Non-pigmented ciliary epithelial cell (primary cell): ENCODE measurements around the gene TMIGD2.

ENCODE experiments used
- DNase-seq: peaks from one replicate; pipeline ENCODE4 v3.0.0-alpha.2; 2010; ENCODE audit warnings: low read depth

TMIGD2 gene

GRCh38 chr19:4326837-4327251 lies 24.7 kb upstream of the TMIGD2 start:
- DNase-seq, result no peak

GRCh38 chr19:4326215-4326836 lies 24.1 kb upstream of the TMIGD2 start:
- no peak for DNase-seq

GRCh38 chr19:4324228-4324627 lies 22.0 kb upstream of the TMIGD2 start:
- no peak for DNase-seq

- DNase-seq, result no peak
Measured at GRCh38 chr19:4323692-4324091, 21.5 kb upstream of the TMIGD2 start.

- no peak for DNase-seq
Measured at GRCh38 chr19:4322942-4323665, 20.9 kb upstream of the TMIGD2 start.

GRCh38 chr19:4320419-4320818 lies 18.2 kb upstream of the TMIGD2 start:
- DNase-seq, result no peak

GRCh38 chr19:4319067-4319718 lies 17.0 kb upstream of the TMIGD2 start:
- no peak for DNase-seq

GRCh38 chr19:4318460-4318859 lies 16.3 kb upstream of the TMIGD2 start:
- DNase-seq, result no peak

- no peak for DNase-seq
Measured at GRCh38 chr19:4316956-4317355, 14.8 kb upstream of the TMIGD2 start.

GRCh38 chr19:4313847-4314490 lies 11.8 kb upstream of the TMIGD2 start:
- no peak for DNase-seq

GRCh38 chr19:4310247-4311121 lies 8.3 kb upstream of the TMIGD2 start:
- no peak for DNase-seq

- no peak for DNase-seq
Measured at GRCh38 chr19:4305659-4306058, 3.5 kb upstream of the TMIGD2 start.

- no peak for DNase-seq
Measured at GRCh38 chr19:4305257-4305612, 3.0 kb upstream of the TMIGD2 start.

GRCh38 chr19:4304538-4305256 lies 2.5 kb upstream of the TMIGD2 start, which contains the start of gene FSD1:
Gene FSD1 (plus strand): TSS chr19:4304598. CDS start chr19:4304747, 149 bp downstream.
- no peak for DNase-seq

- no peak for DNase-seq
Measured at GRCh38 chr19:4303819-4304537, 1.8 kb upstream of the TMIGD2 start.

- DNase-seq, result no peak
Measured at GRCh38 chr19:4301590-4302242, 473 bp downstream of the TMIGD2 start.

GRCh38 chr19:4300589-4300988 lies 1.6 kb downstream of the TMIGD2 start:
- DNase-seq, result no peak

GRCh38 chr19:4298810-4299550 lies 3.2 kb downstream of the TMIGD2 start:
- no peak for DNase-seq
